22Rv1 (cell line): Measurements from ENCODE around the gene DMWD.

Experiments used
- H3K27ac ChIP-seq: fragments of 450-650 bp; 2 replicates; pipeline ENCODE4 v1.5.1; 2017
- CTCF ChIP-seq: fragments of 450-650 bp; IDR thresholded peaks from 2 replicates; pipeline ENCODE4 v1.5.1; 2017; ENCODE audit warnings: mild to moderate bottlenecking
- ZFX ChIP-seq: fragments of 450-650 bp; IDR thresholded peaks from 2 replicates; pipeline ENCODE4 v1.6.1; 2017; ENCODE audit warnings: antibody characterized with exemption, borderline replicate concordance

DMWD gene

GRCh38 chr19:45780448-45781213 is 12.0 kb downstream of the DMWD start:
- H3K27ac ChIP-seq, result peak overlapping the region; percentile 41; the same call in 1 of the 2 replicates
- TF ChIP-seq CTCF (no peak), ZFX (no peak)

- TF ChIP-seq ZFX (no peak), CTCF (no peak)
- H3K27ac ChIP-seq, result no peak overlapping the region; the same call in 1 of the 2 replicates
Measured at GRCh38 chr19:45780146-45780447, 12.5 kb downstream of the DMWD start.

GRCh38 chr19:45779231-45780145 is 13.2 kb downstream of the DMWD start:
- peak overlapping the region; percentile 61 for H3K27ac ChIP-seq
- TF ChIP-seq CTCF, result peak; percentile 90
- TF ChIP-seq ZFX, result no peak

- H3K27ac ChIP-seq, result no peak overlapping the region
- TF ChIP-seq ZFX (no peak), CTCF (no peak)
Measured at GRCh38 chr19:45778010-45778661, 14.5 kb downstream of the DMWD start.

- TF ChIP-seq CTCF (no peak), ZFX (no peak)
- no peak overlapping the region for H3K27ac ChIP-seq
Measured at GRCh38 chr19:45777395-45777961, 15.2 kb downstream of the DMWD start.

- H3K27ac ChIP-seq, result 0 out of 2 replicates have a peak overlapping the region, but pooled peaks have one; percentile 17
- TF ChIP-seq CTCF (peak; percentile 13; the same call in 1 of the 2 replicates), ZFX (no peak)
Measured at GRCh38 chr19:45774765-45775164, 17.9 kb downstream of the DMWD start.
